22Rv1 (cell line): ENCODE results near the gene MRPL23.

Experiments used
- H3K27ac ChIP-seq: fragments of 450-650 bp; 2 replicates; pipeline ENCODE4 v1.5.1; 2017
- CTCF ChIP-seq: fragments of 450-650 bp; IDR thresholded peaks from 2 replicates; pipeline ENCODE4 v1.5.1; 2017; ENCODE audit warnings: mild to moderate bottlenecking
- ZFX ChIP-seq: fragments of 450-650 bp; IDR thresholded peaks from 2 replicates; pipeline ENCODE4 v1.6.1; 2017; ENCODE audit warnings: antibody characterized with exemption, borderline replicate concordance

Gene MRPL23

GRCh38 chr11:1968454-1969002, 21.4 kb downstream of the MRPL23 start:
- no peak for TF ChIP-seq ZFX
- TF ChIP-seq CTCF = no peak
- no peak overlapping the region for H3K27ac ChIP-seq

GRCh38 chr11:1969035-1969434, 21.9 kb downstream of the MRPL23 start:
- TF ChIP-seq ZFX (no peak), CTCF (no peak)
- no peak overlapping the region for H3K27ac ChIP-seq

DNA sequence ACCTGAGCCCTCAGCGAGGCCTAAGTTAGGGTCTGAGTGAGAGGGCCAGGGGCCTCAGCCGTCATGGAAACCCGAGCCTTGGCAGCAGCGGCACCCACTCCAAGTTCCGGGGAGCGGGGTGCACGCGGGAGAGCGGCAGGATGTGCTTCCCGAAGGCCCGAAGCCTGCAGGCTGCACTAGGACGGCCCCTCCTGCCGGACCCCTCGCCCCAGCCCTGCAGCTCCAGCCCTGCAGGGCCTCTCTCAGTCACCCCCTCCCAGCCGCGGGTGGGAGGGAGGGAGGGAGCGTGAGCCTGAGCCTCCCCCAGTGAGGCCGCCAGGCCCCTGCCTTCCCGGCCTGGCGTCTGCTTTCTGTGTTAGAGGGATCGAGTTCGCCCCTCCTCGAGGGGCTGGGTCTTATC, 22.6 kb downstream of the MRPL23 start:
- TF ChIP-seq ZFX = no peak
- no peak for TF ChIP-seq CTCF
- H3K27ac ChIP-seq = no peak overlapping the region

GRCh38 chr11:1970956-1971355, 23.8 kb downstream of the MRPL23 start:
- no peak overlapping the region for H3K27ac ChIP-seq
- no peak for TF ChIP-seq ZFX
- TF ChIP-seq CTCF = no peak

- no peak for TF ChIP-seq ZFX
- no peak overlapping the region for H3K27ac ChIP-seq
Observed at GRCh38 chr11:1975185-1975584, 28.1 kb downstream of the MRPL23 start.

- TF ChIP-seq ZFX = no peak
- TF ChIP-seq CTCF = no peak
- H3K27ac ChIP-seq = no peak overlapping the region
Observed at GRCh38 chr11:1978720-1979473, 31.8 kb downstream of the MRPL23 start.

DNA sequence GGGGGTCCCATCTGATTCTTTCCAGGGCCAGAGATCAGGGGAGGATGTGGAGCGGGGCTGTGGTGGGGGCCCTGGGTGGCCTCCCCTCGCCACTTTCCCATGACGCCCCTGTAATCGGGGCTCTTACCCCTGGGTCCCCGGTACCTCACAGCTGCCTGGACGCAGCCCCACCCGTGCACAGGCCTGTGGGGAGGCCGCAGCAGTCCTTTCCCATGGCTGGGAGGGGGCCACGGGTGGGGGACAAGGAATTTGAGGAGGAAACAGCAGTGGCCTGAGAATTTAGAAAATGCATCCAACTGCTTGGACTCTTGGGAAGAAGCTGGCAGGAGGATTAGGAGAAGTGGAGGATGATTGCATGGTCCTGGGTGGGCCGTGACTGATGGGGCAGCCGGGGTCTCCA, 32.5 kb downstream of the MRPL23 start:
- TF ChIP-seq ZFX = no peak
- TF ChIP-seq CTCF = no peak
- H3K27ac ChIP-seq = no peak overlapping the region
